ENCODE results near the gene ITGA1. TPM values are rescaled to one million over a fixed set of nuclear protein-coding genes. Genes with fewer than 3 reads are reported as not detected.

ITGA1 gene
- total and polyA plus RNA-seq, 2 of the 8 experiments (the other 6 are each of a cell fraction or from before 2014, with no cell fraction given) = 2.3 to 9.0 TPM

- FAIRE-seq (no peak), DNase-seq (ENCODE audit: low read depth in 1 of 2, low spot score in 2 of 2) (no peak)
- Histone ChIP-seq H3K4me1 (replicated peaks in 1 of 4; ENCODE audit: control insufficient read depth in 3 of 4, insufficient read depth in 4 of 4, low read length in 3 of 4) (no peaks in the 10 kb centered on the region), H2BK20ac (ENCODE audit: low read length) (no peak overlapping the region), H3K4me3 (ENCODE audit: extremely low read depth in 1 of 4, insufficient read depth in 2 of 4, low read depth in 3 of 4, low read length in 4 of 4) (no peak overlapping the region), H3K27ac (ENCODE audit: low read depth, low read length) (no peak overlapping the region), H3K9ac (replicated peaks in 1 of 4; ENCODE audit: extremely low read depth in 1 of 4, low read depth in 3 of 4, low read length in 3 of 4) (no peak overlapping the region), H3K14ac (ENCODE audit: insufficient read length) (no peak overlapping the region), H3K79me2 (ENCODE audit: control insufficient read depth in 1 of 2, insufficient read depth in 2 of 2, low read length in 2 of 2) (no peaks in the 10 kb centered on the region), H4K8ac (ENCODE audit: extremely low read depth, insufficient read depth, low read length) (no peak overlapping the region), H2BK5ac (ENCODE audit: low read depth, low read length) (no peak overlapping the region), H3K27me3 (replicated peaks in 1 of 4; ENCODE audit: control insufficient read depth in 3 of 4, extremely low read depth in 1 of 4, insufficient read depth in 3 of 4, low read length in 3 of 4) (no peaks in the 10 kb centered on the region), H3K4me2 (ENCODE audit: insufficient read depth in 1 of 2, low read depth in 2 of 2, low read length in 2 of 2) (no peak overlapping the region), H3K4ac (replicated peaks; ENCODE audit: insufficient read length, low read depth, low read length) (no peak overlapping the region), H3K36me3 (ENCODE audit: control insufficient read depth in 2 of 4, insufficient read depth in 4 of 4, low read length in 3 of 4) (no peaks in the 10 kb centered on the region), H3K56ac (replicated peaks; ENCODE audit: insufficient read length, low read depth, low read length) (no peak overlapping the region), H2BK15ac (ENCODE audit: low read length) (no peak overlapping the region), H3K23ac (ENCODE audit: insufficient read length) (no peak overlapping the region), H4K20me1 (replicated peaks in 1 of 2; ENCODE audit: control insufficient read depth in 1 of 2, insufficient read depth in 2 of 2, low read length in 2 of 2) (no peaks in the 10 kb centered on the region), H3K18ac (ENCODE audit: extremely low read depth, low read length) (no peak overlapping the region), H2BK120ac (replicated peaks; ENCODE audit: low read depth, low read length) (no peak overlapping the region), H3K9me3 (ENCODE audit: insufficient read depth in 2 of 2, low read depth in 1 of 2, low read length in 1 of 2) (no peaks in the 10 kb centered on the region; a peak in 1 of 4 replicates), H2BK12ac (ENCODE audit: low read depth, low read length) (no peak overlapping the region), H2AFZ (ENCODE audit: low read length) (no peak overlapping the region), H3K79me1 (ENCODE audit: low read depth, low read length) (no peaks in the 10 kb centered on the region), H4K91ac (replicated peaks; ENCODE audit: insufficient read length, low read length) (no peak overlapping the region), H2AK5ac (ENCODE audit: low read depth, low read length) (no peak overlapping the region), H4K5ac (ENCODE audit: insufficient read length, low read depth, low read length) (no peak overlapping the region), H3K23me2 (ENCODE audit: low read depth, low read length) (no peaks in the 10 kb centered on the region)
- WGBS, 2 experiments (ENCODE audit: extremely low coverage in 1 of 2, insufficient coverage in 1 of 2, insufficient read length in 1 of 2, insufficient replicate concordance in 2 of 2, low coverage in 1 of 2, low lambda C conversion rate in 2 of 2, missing lambda C conversion rate in 1 of 2) = 80% methylated on average over 1 of the region's 1 CpG; no CpG with 5 or more reads in 1 of the 2 experiments
- TF ChIP-seq KDM4A (IDR thresholded peaks at IDR 0.05; ENCODE audit: low read depth, low read length, severe bottlenecking) (no peak), BRCA1 (IDR thresholded peaks at IDR 0.05; ENCODE audit: low read depth, low read length) (no peak), CTBP2 (IDR thresholded peaks at IDR 0.05; ENCODE audit: borderline replicate concordance, insufficient read depth, insufficient read length, low read length) (no peak), MAX (IDR thresholded peaks at IDR 0.05) (no peak), TBP (IDR thresholded peaks at IDR 0.05; ENCODE audit: low read depth, low read length) (no peak), PHF8 (conservative IDR thresholded peaks at IDR 0.05; ENCODE audit: low read depth, low read length) (no peak), SAP30 (IDR thresholded peaks at IDR 0.05; ENCODE audit: insufficient read depth, insufficient replicate concordance, low read length) (no peak), BACH1 (IDR thresholded peaks at IDR 0.05; ENCODE audit: low read length) (no peak), FOSL1 (IDR thresholded peaks at IDR 0.05; ENCODE audit: insufficient read depth, low read depth, low read length) (no peak)
- ChIA-PET POLR2A (ENCODE audit: partially characterized antibody) (no interaction called here), CTCF (ENCODE audit: partially characterized antibody) (interaction anchor here (1.0 to 3.9 kb wide), 3 partner anchors 14 to 27 kb away, joined by 4 to 17 read pairs (median 9); no protein-coding TSS in a partner anchor)
Observed at GRCh38 chr5:53008751-53009150, 221.0 kb downstream of the ITGA1 start.
